ENCODE results near the gene SHANK2.

GRCh38 chr11:71222318-71223080 lies 29.9 kb downstream of the SHANK2 start:
- TF ChIP-seq CTCF (IDR thresholded peaks at IDR 0.05) (no peak), EZH2 (IDR thresholded peaks at IDR 0.05) (no peak)
